WTC11 (cell line): ENCODE results near the gene OR52E1. TPM values are rescaled to one million over a fixed set of nuclear protein-coding genes. Genes with fewer than 3 reads are reported as not detected.
A peak's percentile ranks its signal among the peaks of the same experiment; 100 is the strongest.
"Not testable (repeated sequence)": the region's sequence is repeated elsewhere in the genome, so short reads cannot be mapped to it uniquely, and the experiment has no call there.

Experiments
- ATAC-seq: fragments of 200-7000 bp; cut with Tn5 transposase; 2 replicates; pipeline ENCODE4 v1.10.0; 2021; ENCODE audit warnings: mild to moderate bottlenecking, moderate library complexity
- CTCF ChIA-PET: fragments of 300-600 bp; sonication (Branson Sonifier 250); formaldehyde crosslinking; loops from one replicate; lab custom pipeline; 2021; ENCODE audit warnings: antibody characterized with exemption; lab: Charles Lee
- POLR2A ChIA-PET: fragments of 350-600 bp; sonication (Branson Sonifier 250); formaldehyde crosslinking; loops from one replicate; lab custom pipeline; 2021; ENCODE audit warnings: antibody characterized with exemption; lab: Charles Lee
- DNase-seq: peaks from one replicate; pipeline ENCODE4 v3.0.0; 2021; ENCODE audit warnings: low spot score
- H3K27ac Mint-ChIP-seq: 2 replicates; pipeline ENCODE4 v1.8.0; 2021; ENCODE audit warnings: mixed read lengths
- H3K27me3 Mint-ChIP-seq: 2 replicates; pipeline ENCODE4 v1.8.0; 2021; ENCODE audit warnings: low read depth, mild to moderate bottlenecking, moderate library complexity, mixed read lengths
- H3K36me3 Mint-ChIP-seq: 2 replicates; pipeline ENCODE4 v1.8.0; 2021; ENCODE audit warnings: mixed read lengths
- H3K4me1 Mint-ChIP-seq: 2 replicates; pipeline ENCODE4 v1.8.0; 2022; ENCODE audit warnings: mixed read lengths
- H3K4me3 Mint-ChIP-seq: 2 replicates; pipeline ENCODE4 v1.8.0; 2021; ENCODE audit warnings: mild to moderate bottlenecking, moderate library complexity, mixed read lengths
- H3K9me3 Mint-ChIP-seq: 2 replicates; pipeline ENCODE4 v1.8.0; 2021; ENCODE audit warnings: mixed read lengths
- ETV6 ChIP-seq: sonication (generic); formaldehyde crosslinking; IDR thresholded peaks from 2 replicates; pipeline ENCODE4 v1.8.1; 2022; ENCODE audit warnings: mild to moderate bottlenecking, missing genetic modification reagents
- MXD4 ChIP-seq: fragments of 250-450 bp; sonication (Bioruptor Pico); IDR thresholded peaks from 2 replicates; pipeline ENCODE4 v1.8.0; 2021; ENCODE audit warnings: mild to moderate bottlenecking, moderate library complexity, borderline replicate concordance
- NFATC4 ChIP-seq: fragments of 250-450 bp; sonication (Bioruptor Pico); IDR thresholded peaks from 2 replicates; pipeline ENCODE4 v1.9.0; 2021; ENCODE audit warnings: mild to moderate bottlenecking
- PRRX2 ChIP-seq: fragments of 250-450 bp; sonication (Bioruptor Pico); IDR thresholded peaks from 2 replicates; pipeline ENCODE4 v1.8.0; 2021; ENCODE audit warnings: mild to moderate bottlenecking
- ZNF219 ChIP-seq: sonication (generic); formaldehyde crosslinking; IDR thresholded peaks from 2 replicates; pipeline ENCODE4 v1.8.0; 2023; ENCODE audit warnings: missing genetic modification reagents, mild to moderate bottlenecking, borderline replicate concordance
- ZNF671 ChIP-seq: fragments of 250-450 bp; sonication (Bioruptor Pico); IDR thresholded peaks from 2 replicates; pipeline ENCODE4 v1.8.0; 2021; ENCODE audit warnings: mild to moderate bottlenecking
- total RNA-seq: library from RNA; stranded (reverse); gene quantifications from 3 replicates; pipeline ENCODE4 v1.2.3, GENCODE V29; 2021
- TF ChIP-seq, protein P1 (sequence below): sonication (generic); formaldehyde crosslinking; IDR thresholded peaks from 2 replicates; pipeline ENCODE4 v1.8.0; 2023; ENCODE audit warnings: mild to moderate bottlenecking, missing genetic modification reagents
- TF ChIP-seq, protein P2 (sequence below): fragments of 250-450 bp; sonication (Bioruptor Pico); IDR thresholded peaks from 2 replicates; pipeline ENCODE4 v1.9.0; 2021; ENCODE audit warnings: mild to moderate bottlenecking
- TF ChIP-seq, protein P3 (sequence below): sonication (generic); formaldehyde crosslinking; IDR thresholded peaks from 2 replicates; pipeline ENCODE4 v1.8.0; 2022; ENCODE audit warnings: missing genetic modification reagents
- TF ChIP-seq, protein P4 (sequence below): fragments of 250-450 bp; sonication (Bioruptor Pico); IDR thresholded peaks from 2 replicates; pipeline ENCODE4 v1.9.0; 2021; ENCODE audit warnings: mild to moderate bottlenecking

The OR52E1 gene
- total RNA-seq, 1 experiment from 2014 or later, result not detected

DNA sequence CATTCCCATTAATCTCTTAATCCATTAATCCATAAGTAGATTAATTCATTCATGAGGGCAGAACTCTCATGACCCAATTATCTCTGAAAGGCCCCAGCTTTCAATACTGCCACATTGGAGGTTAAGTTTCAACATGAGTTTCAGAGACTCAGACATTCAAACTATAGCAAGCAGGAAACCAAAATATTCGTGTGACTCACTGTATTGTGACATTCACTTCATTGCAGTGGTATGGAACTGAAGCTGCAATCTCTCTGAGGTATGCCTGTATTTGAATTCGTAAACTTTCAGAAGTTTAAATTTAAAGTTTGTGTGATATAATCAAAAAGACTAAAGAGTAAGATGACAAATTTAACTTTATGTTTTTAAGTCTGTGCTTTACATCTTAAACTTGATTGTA, 26.0 kb upstream of the OR52E1 start (continued):
- TF ChIP-seq, protein P1, sequence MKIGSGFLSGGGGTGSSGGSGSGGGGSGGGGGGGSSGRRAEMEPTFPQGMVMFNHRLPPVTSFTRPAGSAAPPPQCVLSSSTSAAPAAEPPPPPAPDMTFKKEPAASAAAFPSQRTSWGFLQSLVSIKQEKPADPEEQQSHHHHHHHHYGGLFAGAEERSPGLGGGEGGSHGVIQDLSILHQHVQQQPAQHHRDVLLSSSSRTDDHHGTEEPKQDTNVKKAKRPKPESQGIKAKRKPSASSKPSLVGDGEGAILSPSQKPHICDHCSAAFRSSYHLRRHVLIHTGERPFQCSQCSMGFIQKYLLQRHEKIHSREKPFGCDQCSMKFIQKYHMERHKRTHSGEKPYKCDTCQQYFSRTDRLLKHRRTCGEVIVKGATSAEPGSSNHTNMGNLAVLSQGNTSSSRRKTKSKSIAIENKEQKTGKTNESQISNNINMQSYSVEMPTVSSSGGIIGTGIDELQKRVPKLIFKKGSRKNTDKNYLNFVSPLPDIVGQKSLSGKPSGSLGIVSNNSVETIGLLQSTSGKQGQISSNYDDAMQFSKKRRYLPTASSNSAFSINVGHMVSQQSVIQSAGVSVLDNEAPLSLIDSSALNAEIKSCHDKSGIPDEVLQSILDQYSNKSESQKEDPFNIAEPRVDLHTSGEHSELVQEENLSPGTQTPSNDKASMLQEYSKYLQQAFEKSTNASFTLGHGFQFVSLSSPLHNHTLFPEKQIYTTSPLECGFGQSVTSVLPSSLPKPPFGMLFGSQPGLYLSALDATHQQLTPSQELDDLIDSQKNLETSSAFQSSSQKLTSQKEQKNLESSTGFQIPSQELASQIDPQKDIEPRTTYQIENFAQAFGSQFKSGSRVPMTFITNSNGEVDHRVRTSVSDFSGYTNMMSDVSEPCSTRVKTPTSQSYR (CRISPR knock-in tag), result no peak

DNA sequence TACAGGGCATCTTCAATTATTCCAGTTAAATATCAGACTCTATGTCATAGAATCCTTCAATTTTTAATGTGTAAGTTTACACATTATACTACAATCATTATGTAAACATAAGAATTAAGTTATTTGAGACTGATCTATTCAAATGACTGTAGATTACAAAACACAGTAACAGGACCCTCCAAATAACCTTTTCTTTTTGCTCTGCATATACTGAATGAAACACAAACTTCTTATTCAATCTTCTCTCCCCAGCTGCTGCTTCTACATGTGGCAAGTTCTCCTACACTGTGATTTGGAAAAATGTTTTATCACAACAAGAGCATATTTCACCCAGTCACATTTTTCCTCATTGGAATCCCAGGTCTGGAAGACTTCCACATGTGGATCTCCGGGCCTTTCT, 23.1 kb upstream of the OR52E1 start, which contains the start of gene OR52J3:
Gene OR52J3, plus strand, starts transcription at position 301 of the 400 bp plus-strand sequence. Its CDS starts 0 bp downstream, at position 301.
- Mint-ChIP-seq H3K27me3 (no peaks in the 10 kb centered on the region), H3K27ac (no peak within 1 kb of the TSS), H3K4me1 (peaks cover 9% of the 10 kb centered on the region), H3K4me3 (no peak within 1 kb of the TSS), H3K36me3 (no peaks in the 10 kb centered on the region)
- CTCF ChIA-PET, result no interaction called here
- POLR2A ChIA-PET, result no interaction called here
- TF ChIP-seq ZNF219 (CRISPR knock-in tag), result no peak
- TF ChIP-seq, protein P2, sequence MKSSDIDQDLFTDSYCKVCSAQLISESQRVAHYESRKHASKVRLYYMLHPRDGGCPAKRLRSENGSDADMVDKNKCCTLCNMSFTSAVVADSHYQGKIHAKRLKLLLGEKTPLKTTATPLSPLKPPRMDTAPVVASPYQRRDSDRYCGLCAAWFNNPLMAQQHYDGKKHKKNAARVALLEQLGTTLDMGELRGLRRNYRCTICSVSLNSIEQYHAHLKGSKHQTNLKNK (CRISPR knock-in tag), result no peak
- TF ChIP-seq MXD4 (CRISPR knock-in tag), result no peak
- TF ChIP-seq PRRX2, result no peak
- TF ChIP-seq, all 79 proteins: peak for 0
- no peak for ATAC-seq
- no peak for DNase-seq
- no peaks in the 10 kb centered on the region for H3K9me3 Mint-ChIP-seq

DNA sequence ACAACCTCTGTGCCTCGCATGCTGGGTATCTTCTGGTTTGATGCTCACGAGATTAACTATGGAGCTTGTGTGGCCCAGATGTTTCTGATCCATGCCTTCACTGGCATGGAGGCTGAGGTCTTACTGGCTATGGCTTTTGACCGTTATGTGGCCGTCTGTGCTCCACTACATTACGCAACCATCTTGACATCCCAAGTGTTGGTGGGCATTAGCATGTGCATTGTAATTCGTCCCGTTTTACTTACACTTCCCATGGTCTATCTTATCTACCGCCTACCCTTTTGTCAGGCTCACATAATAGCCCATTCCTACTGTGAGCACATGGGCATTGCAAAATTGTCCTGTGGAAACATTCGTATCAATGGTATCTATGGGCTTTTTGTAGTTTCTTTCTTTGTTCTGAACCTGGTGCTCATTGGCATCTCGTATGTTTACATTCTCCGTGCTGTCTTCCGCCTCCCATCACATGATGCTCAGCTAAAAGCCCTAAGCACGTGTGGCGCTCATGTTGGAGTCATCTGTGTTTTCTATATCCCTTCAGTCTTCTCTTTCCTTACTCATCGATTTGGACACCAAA, 22.5 kb upstream of the OR52E1 start:
- Mint-ChIP-seq H3K9me3 (no peaks in the 10 kb centered on the region), H3K4me3 (no peak overlapping the region), H3K36me3 (no peaks in the 10 kb centered on the region), H3K4me1 (peaks cover 9% of the 10 kb centered on the region), H3K27ac (no peak overlapping the region), H3K27me3 (no peaks in the 10 kb centered on the region)
- ATAC-seq (peak; percentile 60), DNase-seq (no peak)
- CTCF ChIA-PET, result no interaction called here
- POLR2A ChIA-PET, result no interaction called here
- no peak for TF ChIP-seq NFATC4 (CRISPR knock-in tag)
- no peak for TF ChIP-seq ETV6
- TF ChIP-seq ZNF219 (CRISPR knock-in tag), result no peak
- no peak for TF ChIP-seq ZNF671 (CRISPR knock-in tag)
- TF ChIP-seq, protein P3, sequence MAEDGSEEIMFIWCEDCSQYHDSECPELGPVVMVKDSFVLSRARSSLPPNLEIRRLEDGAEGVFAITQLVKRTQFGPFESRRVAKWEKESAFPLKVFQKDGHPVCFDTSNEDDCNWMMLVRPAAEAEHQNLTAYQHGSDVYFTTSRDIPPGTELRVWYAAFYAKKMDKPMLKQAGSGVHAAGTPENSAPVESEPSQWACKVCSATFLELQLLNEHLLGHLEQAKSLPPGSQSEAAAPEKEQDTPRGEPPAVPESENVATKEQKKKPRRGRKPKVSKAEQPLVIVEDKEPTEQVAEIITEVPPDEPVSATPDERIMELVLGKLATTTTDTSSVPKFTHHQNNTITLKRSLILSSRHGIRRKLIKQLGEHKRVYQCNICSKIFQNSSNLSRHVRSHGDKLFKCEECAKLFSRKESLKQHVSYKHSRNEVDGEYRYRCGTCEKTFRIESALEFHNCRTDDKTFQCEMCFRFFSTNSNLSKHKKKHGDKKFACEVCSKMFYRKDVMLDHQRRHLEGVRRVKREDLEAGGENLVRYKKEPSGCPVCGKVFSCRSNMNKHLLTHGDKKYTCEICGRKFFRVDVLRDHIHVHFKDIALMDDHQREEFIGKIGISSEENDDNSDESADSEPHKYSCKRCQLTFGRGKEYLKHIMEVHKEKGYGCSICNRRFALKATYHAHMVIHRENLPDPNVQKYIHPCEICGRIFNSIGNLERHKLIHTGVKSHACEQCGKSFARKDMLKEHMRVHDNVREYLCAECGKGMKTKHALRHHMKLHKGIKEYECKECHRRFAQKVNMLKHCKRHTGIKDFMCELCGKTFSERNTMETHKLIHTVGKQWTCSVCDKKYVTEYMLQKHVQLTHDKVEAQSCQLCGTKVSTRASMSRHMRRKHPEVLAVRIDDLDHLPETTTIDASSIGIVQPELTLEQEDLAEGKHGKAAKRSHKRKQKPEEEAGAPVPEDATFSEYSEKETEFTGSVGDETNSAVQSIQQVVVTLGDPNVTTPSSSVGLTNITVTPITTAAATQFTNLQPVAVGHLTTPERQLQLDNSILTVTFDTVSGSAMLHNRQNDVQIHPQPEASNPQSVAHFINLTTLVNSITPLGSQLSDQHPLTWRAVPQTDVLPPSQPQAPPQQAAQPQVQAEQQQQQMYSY (CRISPR knock-in tag), result no peak
- TF ChIP-seq, protein P4, sequence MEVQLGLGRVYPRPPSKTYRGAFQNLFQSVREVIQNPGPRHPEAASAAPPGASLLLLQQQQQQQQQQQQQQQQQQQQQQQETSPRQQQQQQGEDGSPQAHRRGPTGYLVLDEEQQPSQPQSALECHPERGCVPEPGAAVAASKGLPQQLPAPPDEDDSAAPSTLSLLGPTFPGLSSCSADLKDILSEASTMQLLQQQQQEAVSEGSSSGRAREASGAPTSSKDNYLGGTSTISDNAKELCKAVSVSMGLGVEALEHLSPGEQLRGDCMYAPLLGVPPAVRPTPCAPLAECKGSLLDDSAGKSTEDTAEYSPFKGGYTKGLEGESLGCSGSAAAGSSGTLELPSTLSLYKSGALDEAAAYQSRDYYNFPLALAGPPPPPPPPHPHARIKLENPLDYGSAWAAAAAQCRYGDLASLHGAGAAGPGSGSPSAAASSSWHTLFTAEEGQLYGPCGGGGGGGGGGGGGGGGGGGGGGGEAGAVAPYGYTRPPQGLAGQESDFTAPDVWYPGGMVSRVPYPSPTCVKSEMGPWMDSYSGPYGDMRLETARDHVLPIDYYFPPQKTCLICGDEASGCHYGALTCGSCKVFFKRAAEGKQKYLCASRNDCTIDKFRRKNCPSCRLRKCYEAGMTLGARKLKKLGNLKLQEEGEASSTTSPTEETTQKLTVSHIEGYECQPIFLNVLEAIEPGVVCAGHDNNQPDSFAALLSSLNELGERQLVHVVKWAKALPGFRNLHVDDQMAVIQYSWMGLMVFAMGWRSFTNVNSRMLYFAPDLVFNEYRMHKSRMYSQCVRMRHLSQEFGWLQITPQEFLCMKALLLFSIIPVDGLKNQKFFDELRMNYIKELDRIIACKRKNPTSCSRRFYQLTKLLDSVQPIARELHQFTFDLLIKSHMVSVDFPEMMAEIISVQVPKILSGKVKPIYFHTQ (CRISPR knock-in tag), result no peak

DNA sequence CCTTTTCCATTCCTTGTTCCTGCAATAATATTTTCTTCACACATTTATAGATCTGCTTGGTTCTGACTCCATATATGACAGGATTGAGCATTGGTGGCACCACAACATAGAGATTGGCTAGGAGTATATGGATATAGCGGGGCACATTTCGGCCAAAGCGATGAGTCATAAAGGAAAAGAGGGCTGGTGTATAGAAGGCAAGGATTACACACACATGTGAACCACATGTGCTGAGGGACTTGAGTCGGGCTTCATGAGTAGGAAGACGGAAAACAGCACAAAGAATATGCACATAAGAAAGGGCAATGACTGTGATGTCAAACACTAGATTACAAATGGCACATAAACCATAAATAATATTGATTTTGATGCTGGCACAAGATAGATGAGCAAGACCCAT, 10.7 kb upstream of the OR52E1 start:
- CTCF ChIA-PET, H3K9me3 Mint-ChIP-seq, H3K4me3 Mint-ChIP-seq, H3K4me1 Mint-ChIP-seq, DNase-seq, ATAC-seq, H3K27ac Mint-ChIP-seq, H3K36me3 Mint-ChIP-seq, H3K27me3 Mint-ChIP-seq, POLR2A ChIA-PET: not testable (repeated sequence)
